ENCODE measurements around the gene NDEL1. TPM values are rescaled to one million over a fixed set of nuclear protein-coding genes. Genes with fewer than 3 reads are reported as not detected.
A peak's percentile ranks its signal among the peaks of the same experiment; 100 is the strongest.

The NDEL1 gene
- total and polyA plus RNA-seq, 9 of the 15 experiments (the other 6 are each of a cell fraction or from before 2014, with no cell fraction given): 0.86 to 30.5 (median 22.7) TPM

- BruUV-seq (replicated peaks): no TSS peak
- H3K9me3 ChIP-seq (replicated peaks; ENCODE audit: control insufficient read depth, insufficient read depth, low read depth, low read length): no peaks in the 10 kb centered on the region
- in situ Hi-C loops (cut with MboI) (no loop called here), intact Hi-C loops (cut with micrococcal nuclease) (no loop called here)
- whole genome bisulfite sequencing (ENCODE audit: insufficient coverage, low coverage, missing lambda C conversion rate): 0% methylated on average over 5 of the region's 5 CpGs
- TF ChIP-seq ZNF395 (CRISPR knock-in tag; IDR thresholded peaks at IDR 0.05) (no peak), ARNT (IDR thresholded peaks at IDR 0.05) (0 out of 4 replicates have a peak, but pooled peaks of 1 of the 2 experiments have one; percentile 1), ZFP1 (CRISPR knock-in tag; IDR thresholded peaks at IDR 0.05) (peak; percentile 68; the same call in 1 of the 2 replicates), ZNF316 (IDR thresholded peaks at IDR 0.05) (no peak), HMBOX1 (IDR thresholded peaks at IDR 0.05) (peak; percentile 80), SMARCE1 (IDR thresholded peaks at IDR 0.05) (0 out of 2 replicates have a peak, but pooled peaks have one; percentile 2)
- peak overlapping the region; percentile 96 for H3K4me3 ChIP-seq
- H3K4me1 ChIP-seq (replicated peaks in 1 of 2; ENCODE audit: control insufficient read depth in 2 of 2, insufficient read depth in 2 of 2, low read length in 2 of 2): peaks cover 0 to 7% of the 10 kb centered on the region in 2 experiments; a peak in 4 of 5 replicates
- H2AFZ ChIP-seq (ENCODE audit: low read depth, low read length): peak overlapping the region; percentile 76; the same call in 1 of the 2 replicates
- H3K79me2 ChIP-seq (ENCODE audit: control insufficient read depth, insufficient read depth, low read length): peaks cover 51% of the 10 kb centered on the region
- DNase-seq (ENCODE audit: extremely low read depth in 1 of 4, low spot score in 3 of 4): no peak
- H3K36me3 ChIP-seq (ENCODE audit: control insufficient read depth, insufficient read depth, low read length): peaks cover 14% of the 10 kb centered on the region; the same call in 2 of the 3 replicates
- H3K27ac ChIP-seq (ENCODE audit: extremely low read depth, low read depth, low read length): peak overlapping the region; percentile 95
- no peak for ATAC-seq
- H3K9ac ChIP-seq (ENCODE audit: insufficient read depth in 1 of 2, low read depth in 2 of 2, low read length in 2 of 2): peak overlapping the region in 1 of 2 experiments; percentile 91; a peak in 2 of 4 replicates
- no peaks in the 10 kb centered on the region for H4K20me1 ChIP-seq (replicated peaks; ENCODE audit: control insufficient read depth, insufficient read depth, low read length)
- POLR2A ChIA-PET: interaction anchor here (0.6 to 2.1 kb wide), 11 partner anchors 9 to 112 kb away, joined by 3 to 10 read pairs (median 4); no protein-coding TSS in a partner anchor
- H3K27me3 ChIP-seq (ENCODE audit: control insufficient read depth in 2 of 2, insufficient read depth in 2 of 2, low read length in 2 of 2): no peaks in the 10 kb centered on the region
- H3K4me2 ChIP-seq (ENCODE audit: insufficient read depth, low read length): peak overlapping the region; percentile 89
- no peak for FAIRE-seq
- H3K9me1 ChIP-seq (ENCODE audit: control insufficient read depth, insufficient read depth, low read length): no peaks in the 10 kb centered on the region
- CTCF ChIA-PET (ENCODE audit: low intra/inter-chr PET ratio): no interaction called here
Observed at GRCh38 chr17:8436844-8437171, 1.1 kb downstream of the NDEL1 start.

Data from K562 (cell line).